WTC11 (cell line): ENCODE data around the gene KLHL9. TPM values are rescaled to one million over a fixed set of nuclear protein-coding genes. Genes with fewer than 3 reads are reported as not detected.
"Not testable (repeated sequence)": the region's sequence is repeated elsewhere in the genome, so short reads cannot be mapped to it uniquely, and the experiment has no call there.

Source experiments
- ATAC-seq: fragments of 200-7000 bp; cut with Tn5 transposase; 2 replicates; pipeline ENCODE4 v1.10.0; 2021; ENCODE audit warnings: mild to moderate bottlenecking, moderate library complexity
- CTCF ChIA-PET: fragments of 300-600 bp; sonication (Branson Sonifier 250); formaldehyde crosslinking; loops from one replicate; lab custom pipeline; 2021; ENCODE audit warnings: antibody characterized with exemption; lab: Charles Lee
- POLR2A ChIA-PET: fragments of 350-600 bp; sonication (Branson Sonifier 250); formaldehyde crosslinking; loops from one replicate; lab custom pipeline; 2021; ENCODE audit warnings: antibody characterized with exemption; lab: Charles Lee
- DNase-seq: peaks from one replicate; pipeline ENCODE4 v3.0.0; 2021; ENCODE audit warnings: low spot score
- H3K27ac Mint-ChIP-seq: 2 replicates; pipeline ENCODE4 v1.8.0; 2021; ENCODE audit warnings: mixed read lengths
- H3K27me3 Mint-ChIP-seq: 2 replicates; pipeline ENCODE4 v1.8.0; 2021; ENCODE audit warnings: low read depth, mild to moderate bottlenecking, moderate library complexity, mixed read lengths
- H3K36me3 Mint-ChIP-seq: 2 replicates; pipeline ENCODE4 v1.8.0; 2021; ENCODE audit warnings: mixed read lengths
- H3K4me1 Mint-ChIP-seq: 2 replicates; pipeline ENCODE4 v1.8.0; 2022; ENCODE audit warnings: mixed read lengths
- H3K4me3 Mint-ChIP-seq: 2 replicates; pipeline ENCODE4 v1.8.0; 2021; ENCODE audit warnings: mild to moderate bottlenecking, moderate library complexity, mixed read lengths
- H3K9me3 Mint-ChIP-seq: 2 replicates; pipeline ENCODE4 v1.8.0; 2021; ENCODE audit warnings: mixed read lengths
- CREB1 ChIP-seq: sonication (generic); formaldehyde crosslinking; IDR thresholded peaks from 2 replicates; pipeline ENCODE4 v1.8.0; 2023; ENCODE audit warnings: mild to moderate bottlenecking, missing genetic modification reagents
- HMGA2 ChIP-seq: fragments of 250-450 bp; sonication (Bioruptor Pico); IDR thresholded peaks from 2 replicates; pipeline ENCODE4 v1.4.0; 2021; ENCODE audit warnings: mild to moderate bottlenecking, moderate library complexity
- IRF1 ChIP-seq: sonication (generic); formaldehyde crosslinking; IDR thresholded peaks from 2 replicates; pipeline ENCODE4 v1.8.0; 2023; ENCODE audit warnings: missing genetic modification reagents
- MXD4 ChIP-seq: fragments of 250-450 bp; sonication (Bioruptor Pico); IDR thresholded peaks from 2 replicates; pipeline ENCODE4 v1.8.0; 2021; ENCODE audit warnings: mild to moderate bottlenecking, moderate library complexity, borderline replicate concordance
- NR2C2 ChIP-seq: sonication (generic); formaldehyde crosslinking; IDR thresholded peaks from 2 replicates; pipeline ENCODE4 v1.8.0; 2022; ENCODE audit warnings: mild to moderate bottlenecking, missing genetic modification reagents
- PRDM15 ChIP-seq: sonication (generic); formaldehyde crosslinking; IDR thresholded peaks from 2 replicates; pipeline ENCODE4 v1.8.0; 2022; ENCODE audit warnings: missing genetic modification reagents
- PRRX2 ChIP-seq: fragments of 250-450 bp; sonication (Bioruptor Pico); IDR thresholded peaks from 2 replicates; pipeline ENCODE4 v1.8.0; 2021; ENCODE audit warnings: mild to moderate bottlenecking
- SMAD3 ChIP-seq: sonication (generic); formaldehyde crosslinking; IDR thresholded peaks from 2 replicates; pipeline ENCODE4 v1.8.0; 2022; ENCODE audit warnings: missing genetic modification reagents, mild to moderate bottlenecking, borderline replicate concordance
- SOX15 ChIP-seq: fragments of 250-450 bp; sonication (Bioruptor Pico); IDR thresholded peaks from 2 replicates; pipeline ENCODE4 v1.9.0; 2021; ENCODE audit warnings: mild to moderate bottlenecking
- SP1 ChIP-seq: sonication (generic); formaldehyde crosslinking; conservative IDR thresholded peaks from 2 replicates; pipeline ENCODE4 v1.8.1; 2022; ENCODE audit warnings: missing genetic modification reagents
- ZNF219 ChIP-seq: sonication (generic); formaldehyde crosslinking; IDR thresholded peaks from 2 replicates; pipeline ENCODE4 v1.8.0; 2023; ENCODE audit warnings: missing genetic modification reagents, mild to moderate bottlenecking, borderline replicate concordance
- ZNF263 ChIP-seq: sonication (generic); formaldehyde crosslinking; IDR thresholded peaks from 2 replicates; pipeline ENCODE4 v1.8.1; 2022; ENCODE audit warnings: low read depth, mild to moderate bottlenecking, moderate library complexity, missing genetic modification reagents
- ZNF423 ChIP-seq: fragments of 250-450 bp; sonication (Bioruptor Pico); IDR thresholded peaks from 2 replicates; pipeline ENCODE4 v2.1.2; 2022; ENCODE audit warnings: mild to moderate bottlenecking, moderate library complexity
- total RNA-seq: library from RNA; stranded (reverse); gene quantifications from 3 replicates; pipeline ENCODE4 v1.2.3, GENCODE V29; 2021
- TF ChIP-seq, protein P1 (sequence below): sonication (generic); formaldehyde crosslinking; IDR thresholded peaks from 2 replicates; pipeline ENCODE4 v1.8.1; 2023; ENCODE audit warnings: mild to moderate bottlenecking, missing genetic modification reagents, moderate library complexity

KLHL9 gene
- total RNA-seq, 1 experiment from 2014 or later = 17.4 TPM

- Mint-ChIP-seq H3K4me1 (peaks cover 15% of the 10 kb centered on the region), H3K27ac (no peak overlapping the region), H3K4me3 (no peak overlapping the region), H3K9me3 (no peaks in the 10 kb centered on the region; the same call in 1 of the 2 replicates), H3K27me3 (no peaks in the 10 kb centered on the region; the same call in 1 of the 2 replicates), H3K36me3 (no peaks in the 10 kb centered on the region)
- TF ChIP-seq NR2C2 (CRISPR knock-in tag) = no peak
- TF ChIP-seq ZNF219 = no peak
- TF ChIP-seq HMGA2 (CRISPR knock-in tag) = no peak
- TF ChIP-seq ZNF263 (CRISPR knock-in tag) = no peak
- ATAC-seq (no peak), DNase-seq (no peak)
- CTCF ChIA-PET = no interaction called here
- POLR2A ChIA-PET = no interaction called here
Measured at GRCh38 chr9:21383627-21384026, 48.4 kb upstream of the KLHL9 start.

- Mint-ChIP-seq H3K4me1 (peaks cover 15% of the 10 kb centered on the region), H3K27ac (no peak overlapping the region)
Measured at GRCh38 chr9:21381448-21382339, 46.5 kb upstream of the KLHL9 start.

DNA sequence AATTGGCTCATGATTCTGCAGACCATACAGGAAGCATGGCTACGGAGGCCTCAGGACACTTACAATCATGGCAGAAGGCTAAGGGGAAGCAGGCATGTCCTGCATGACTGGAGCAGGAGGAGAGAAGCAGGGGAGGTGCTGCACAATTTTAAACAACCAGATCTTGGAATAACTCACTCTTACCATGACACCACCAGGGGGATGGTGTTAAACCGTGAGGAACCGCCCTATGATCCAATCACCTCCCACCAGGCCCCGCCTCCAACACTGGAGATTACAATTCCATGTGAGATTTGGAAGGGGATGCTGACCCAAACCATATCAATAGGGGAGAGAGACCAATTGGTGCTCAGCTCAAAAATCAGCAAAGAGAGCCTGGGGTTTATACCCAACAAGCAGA is 36.3 kb upstream of the KLHL9 start:
- H3K4me3 Mint-ChIP-seq, DNase-seq, POLR2A ChIA-PET, H3K36me3 Mint-ChIP-seq, H3K27me3 Mint-ChIP-seq, H3K4me1 Mint-ChIP-seq, H3K9me3 Mint-ChIP-seq, H3K27ac Mint-ChIP-seq, CTCF ChIA-PET: not testable (repeated sequence)
- peak; percentile 89 for ATAC-seq

More at GRCh38 chr9:21381448-21382339, 46.5 kb upstream of the KLHL9 start:
- ATAC-seq (peak; percentile 80), DNase-seq (peak; percentile 21)
- Mint-ChIP-seq H3K9me3 (no peaks in the 10 kb centered on the region; the same call in 1 of the 2 replicates), H3K36me3 (no peaks in the 10 kb centered on the region), H3K27me3 (no peaks in the 10 kb centered on the region; the same call in 1 of the 2 replicates), H3K4me3 (no peak overlapping the region)
- no peak for TF ChIP-seq PRRX2 (CRISPR knock-in tag)
- TF ChIP-seq ZNF423 (CRISPR knock-in tag) = peak; percentile 83
- CTCF ChIA-PET = interaction anchor here (0.6 to 1.9 kb wide), 3 partner anchors 10 to 329 kb away, joined by 3 to 9 read pairs (median 4); no protein-coding TSS in a partner anchor
- POLR2A ChIA-PET = no interaction called here

- TF ChIP-seq MXD4 (CRISPR knock-in tag) = no peak
- no peak for TF ChIP-seq SOX15
- TF ChIP-seq SMAD3 (CRISPR knock-in tag) = no peak
- no peak for TF ChIP-seq SP1 (CRISPR knock-in tag)
- no peak for TF ChIP-seq CREB1 (CRISPR knock-in tag)
- TF ChIP-seq, protein P1, sequence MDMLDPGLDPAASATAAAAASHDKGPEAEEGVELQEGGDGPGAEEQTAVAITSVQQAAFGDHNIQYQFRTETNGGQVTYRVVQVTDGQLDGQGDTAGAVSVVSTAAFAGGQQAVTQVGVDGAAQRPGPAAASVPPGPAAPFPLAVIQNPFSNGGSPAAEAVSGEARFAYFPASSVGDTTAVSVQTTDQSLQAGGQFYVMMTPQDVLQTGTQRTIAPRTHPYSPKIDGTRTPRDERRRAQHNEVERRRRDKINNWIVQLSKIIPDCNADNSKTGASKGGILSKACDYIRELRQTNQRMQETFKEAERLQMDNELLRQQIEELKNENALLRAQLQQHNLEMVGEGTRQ (CRISPR knock-in tag) = no peak
- no peak for TF ChIP-seq PRDM15 (CRISPR knock-in tag)
- TF ChIP-seq IRF1 (CRISPR knock-in tag) = no peak
- DNase-seq (no peak), ATAC-seq (no peak)
- Mint-ChIP-seq H3K36me3 (no peaks in the 10 kb centered on the region), H3K4me3 (no peak within 1 kb of the TSS), H3K9me3 (no peaks in the 10 kb centered on the region), H3K27ac (no peak within 1 kb of the TSS), H3K27me3 (no peaks in the 10 kb centered on the region), H3K4me1 (no peaks in the 10 kb centered on the region)
- ChIA-PET POLR2A (no interaction called here), CTCF (no interaction called here)
Measured at GRCh38 chr9:21367957-21368356, 32.8 kb upstream of the KLHL9 start, which contains the start of gene IFNA13. IFNA13 (minus strand) TSS chr9:21368057; CDS start chr9:21368010, 47 bp downstream.

DNA sequence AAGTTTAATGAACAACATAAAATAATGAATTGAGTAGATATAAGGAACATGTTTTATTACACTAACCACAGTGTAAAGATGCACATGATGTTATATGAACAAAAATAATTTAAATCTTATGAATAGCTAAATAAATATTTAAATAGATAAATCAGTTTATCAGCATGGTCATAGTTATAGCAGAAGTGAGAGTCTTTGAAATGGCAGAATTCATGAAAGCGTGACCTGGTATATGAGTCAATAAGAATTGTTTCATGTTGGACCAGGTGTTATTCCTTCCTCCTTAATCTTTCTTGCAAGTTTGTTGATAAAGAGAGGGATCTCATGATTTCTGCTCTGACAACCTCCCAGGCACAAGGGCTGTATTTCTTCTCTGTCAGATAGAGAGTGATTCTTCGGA is 32.0 kb upstream of the KLHL9 start:
- CTCF ChIA-PET, POLR2A ChIA-PET, H3K4me1 Mint-ChIP-seq, H3K4me3 Mint-ChIP-seq, H3K27ac Mint-ChIP-seq, DNase-seq, H3K36me3 Mint-ChIP-seq, ATAC-seq, H3K9me3 Mint-ChIP-seq, H3K27me3 Mint-ChIP-seq: not testable (repeated sequence)
